HG02973 (cell line): Measurements from ENCODE around the gene GEMIN7.
A peak's percentile ranks its signal among the peaks of the same experiment; 100 is the strongest.

Source experiments
- ATAC-seq: cut with Tn5 transposase; IDR thresholded peaks from one replicate; pipeline ENCODE4 v1.9.1; 2021; ENCODE audit warnings: moderate library complexity; ENCODE audit not compliant: unreplicated experiment

GEMIN7 gene

DNA sequence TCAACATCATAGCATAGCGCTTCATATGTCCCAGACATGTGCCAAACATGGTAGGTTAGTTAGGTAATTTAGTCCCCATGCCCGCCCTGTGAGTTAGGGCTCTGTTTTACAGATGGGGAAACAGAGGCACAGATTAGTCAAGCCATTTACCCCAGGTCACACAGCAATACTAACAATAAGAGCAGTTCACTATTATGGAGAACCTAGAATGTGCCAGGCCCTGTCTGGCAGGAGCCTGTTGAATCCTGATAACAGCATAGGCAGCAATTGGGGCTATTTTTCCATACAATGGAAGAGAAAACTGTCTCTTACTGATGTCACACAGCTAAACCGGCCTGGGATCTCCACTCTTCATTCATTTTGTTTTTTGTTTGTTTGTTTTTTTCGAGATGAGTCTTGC, 7.4 kb downstream of the GEMIN7 start:
- ATAC-seq: no peak

DNA sequence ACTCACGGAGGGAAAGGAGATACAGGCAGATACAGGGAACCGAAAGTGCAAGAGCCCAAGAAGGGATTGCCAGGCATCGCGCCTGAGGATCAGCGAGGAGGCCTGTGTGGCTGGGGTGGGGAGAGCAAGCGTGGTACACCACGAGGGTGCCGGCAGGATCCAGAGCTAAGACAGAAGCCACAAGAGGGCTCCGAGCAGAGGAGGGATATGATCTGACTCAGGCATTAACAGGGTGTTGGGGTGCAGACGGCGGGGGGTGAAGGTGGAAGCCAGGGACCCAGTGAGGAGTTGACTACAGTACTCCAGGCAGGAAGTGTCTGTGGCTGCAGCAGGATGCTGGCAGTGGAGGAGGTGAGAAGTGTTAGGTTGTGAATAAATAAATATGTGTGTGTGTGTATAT, 8.5 kb downstream of the GEMIN7 start:
- ATAC-seq: no peak

DNA sequence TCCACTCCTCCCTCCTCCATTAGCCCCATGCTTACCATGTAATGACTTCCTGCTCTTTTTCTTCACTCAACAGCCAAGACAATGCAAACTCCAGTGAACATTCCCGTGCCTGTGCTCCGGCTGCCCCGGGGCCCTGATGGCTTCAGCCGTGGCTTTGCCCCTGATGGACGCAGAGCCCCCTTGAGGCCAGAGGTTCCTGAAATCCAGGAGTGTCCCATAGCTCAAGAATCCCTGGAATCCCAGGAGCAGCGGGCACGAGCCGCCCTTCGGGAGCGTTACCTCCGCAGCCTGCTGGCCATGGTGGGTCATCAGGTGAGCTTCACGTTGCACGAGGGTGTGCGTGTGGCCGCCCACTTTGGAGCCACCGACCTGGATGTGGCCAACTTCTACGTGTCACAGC, 11.0 kb downstream of the GEMIN7 start:
- ATAC-seq: no peak

DNA sequence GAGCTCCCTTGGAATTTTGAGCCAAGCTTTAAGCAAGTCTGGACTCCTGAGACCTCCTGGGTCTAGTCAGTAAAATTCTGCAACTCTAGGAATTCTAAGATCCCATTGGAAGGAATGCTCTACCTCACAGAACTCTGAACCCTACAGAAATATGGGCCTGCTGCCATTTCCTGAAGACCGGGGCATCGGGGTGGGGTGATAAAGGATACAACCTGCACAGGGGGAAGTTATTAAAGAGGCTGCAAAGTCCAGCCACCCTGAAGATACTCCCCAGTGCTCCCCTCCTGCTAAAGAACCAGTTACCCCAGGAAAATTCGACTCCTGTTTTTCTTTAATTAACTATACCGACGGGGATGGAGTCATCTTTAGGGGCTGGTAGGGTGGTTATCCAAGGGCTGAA, 11.5 kb downstream of the GEMIN7 start:
- ATAC-seq: no peak

DNA sequence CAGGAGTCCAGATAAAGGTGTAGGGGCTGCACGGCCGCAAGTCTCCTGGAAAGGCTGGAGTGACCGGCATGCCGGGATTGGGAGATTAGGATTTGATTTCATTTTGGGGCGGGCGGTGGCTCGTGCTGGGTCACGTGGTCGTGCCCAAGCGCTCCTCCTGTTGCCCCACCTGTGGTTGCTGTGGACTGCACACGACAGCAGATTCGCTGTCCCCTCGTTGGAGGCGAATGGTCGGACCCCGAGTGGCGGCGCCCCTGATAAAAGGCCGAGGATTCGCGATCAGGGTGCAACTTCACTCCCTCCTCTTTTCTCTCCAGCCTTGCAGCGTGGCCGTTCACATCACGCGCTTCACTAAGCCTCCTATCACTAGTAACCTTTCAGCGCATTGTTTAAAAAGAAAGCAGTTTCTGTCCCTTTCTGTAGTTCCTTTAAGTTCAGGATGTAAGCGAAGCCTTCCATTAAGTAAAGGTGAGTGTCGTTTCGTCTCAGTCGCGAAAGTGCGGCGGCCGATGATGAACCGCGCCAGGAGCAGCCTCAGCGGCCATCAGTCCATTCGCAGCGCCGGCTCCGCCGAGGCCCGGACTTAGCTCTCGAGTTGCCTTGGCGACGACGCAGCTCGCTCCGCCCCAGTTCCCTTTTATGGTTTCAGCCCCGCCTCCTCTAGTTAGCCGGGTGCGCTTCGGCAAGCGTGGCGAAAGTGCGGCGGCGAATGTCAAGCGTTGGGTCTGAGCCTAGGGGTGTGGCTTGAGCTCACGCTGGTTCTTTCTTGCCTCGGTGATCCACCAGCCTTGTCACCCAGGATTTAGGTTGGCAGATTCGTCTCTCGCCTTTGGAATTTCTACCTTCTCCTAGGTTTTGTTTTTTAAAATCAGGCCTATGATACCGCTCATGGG, 12.2 kb downstream of the GEMIN7 start:
- ATAC-seq: peak; percentile 49

DNA sequence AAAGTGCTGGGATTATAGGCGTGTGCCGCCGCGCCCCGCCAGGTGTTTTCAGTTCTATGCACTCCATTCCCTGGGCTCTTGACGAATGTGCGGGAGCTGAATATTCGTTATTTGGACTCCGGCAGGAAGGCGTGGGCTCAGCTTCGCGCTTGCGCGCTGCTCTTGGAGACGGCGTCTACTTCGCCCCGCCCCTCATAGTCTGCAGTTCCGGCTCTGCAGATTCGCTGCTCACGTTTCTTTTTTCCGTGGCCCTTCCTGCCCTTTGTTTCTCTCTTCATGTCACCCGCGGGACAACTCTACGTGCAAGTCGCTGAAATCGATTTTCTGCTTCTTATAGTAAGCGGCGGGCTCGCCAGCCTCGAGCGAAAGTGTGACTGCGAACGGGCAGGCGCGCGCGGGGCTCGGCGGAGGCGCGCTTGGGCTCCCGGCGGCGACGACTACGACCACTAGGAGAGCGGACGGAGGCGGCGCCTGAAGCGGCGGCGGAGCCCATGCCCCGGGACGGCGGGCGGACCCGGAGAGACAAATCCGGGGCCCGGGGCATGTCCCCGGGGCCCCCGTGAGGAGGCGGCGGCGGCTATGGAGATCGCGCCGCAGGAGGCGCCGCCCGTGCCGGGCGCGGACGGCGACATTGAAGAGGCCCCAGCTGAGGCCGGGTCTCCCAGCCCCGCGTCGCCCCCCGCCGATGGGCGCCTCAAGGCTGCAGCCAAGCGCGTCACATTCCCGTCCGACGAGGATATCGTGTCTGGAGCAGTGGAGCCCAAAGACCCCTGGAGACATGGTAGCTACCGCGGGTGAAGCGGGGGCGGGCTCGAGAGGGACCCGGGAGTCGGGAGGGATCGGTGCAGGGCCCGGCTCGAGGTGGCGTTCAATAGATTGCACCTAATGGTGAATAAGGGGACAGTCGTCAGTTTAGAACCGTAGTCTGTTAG, 14.0 kb downstream of the GEMIN7 start, which contains the start of gene PPP1R37:
PPP1R37 (plus strand) TSS at position 433 of the 932 bp plus-strand sequence; CDS start at position 580, 147 bp downstream.
- ATAC-seq: peak; percentile 43

DNA sequence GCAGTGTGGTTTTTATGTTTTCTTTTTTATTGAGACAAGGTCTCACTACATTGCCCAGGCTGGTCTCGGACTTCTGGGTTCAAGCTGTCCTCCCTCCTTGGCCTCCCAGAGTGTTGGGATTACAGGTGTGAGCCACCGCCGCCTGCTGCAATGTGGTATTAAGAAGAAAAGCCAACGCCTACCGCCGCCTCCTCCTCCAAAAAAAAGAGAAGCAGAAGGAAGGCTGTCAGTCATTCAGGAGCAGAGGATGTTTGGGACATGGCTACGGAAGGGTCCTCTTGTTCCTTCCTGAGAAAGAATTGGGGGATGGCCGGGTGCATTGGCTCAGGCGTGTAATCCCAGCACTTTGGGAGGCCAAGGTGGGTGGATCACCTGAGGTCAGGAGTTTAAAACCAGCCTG, 15.1 kb downstream of the GEMIN7 start:
- no peak for ATAC-seq

DNA sequence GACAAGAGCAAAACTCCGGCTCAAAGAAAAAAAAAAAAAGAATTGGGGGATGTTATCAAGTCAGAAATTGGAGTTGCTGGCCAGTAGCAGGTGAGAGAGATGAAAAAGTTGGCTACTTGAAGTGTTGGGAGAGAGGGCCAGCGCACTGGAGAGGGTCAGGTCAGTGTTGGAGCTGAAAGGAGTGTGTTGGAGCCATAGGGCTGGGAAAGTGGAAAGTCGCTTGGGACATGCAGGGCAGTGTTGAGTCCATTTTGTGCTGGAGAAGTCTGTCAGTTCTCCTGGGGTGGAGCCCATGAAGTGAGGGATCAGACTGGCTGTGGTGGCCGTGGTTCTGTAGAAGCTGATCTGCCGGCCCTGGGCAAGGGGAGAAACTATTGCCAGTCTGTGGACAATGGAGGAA, 15.6 kb downstream of the GEMIN7 start:
- ATAC-seq: no peak

DNA sequence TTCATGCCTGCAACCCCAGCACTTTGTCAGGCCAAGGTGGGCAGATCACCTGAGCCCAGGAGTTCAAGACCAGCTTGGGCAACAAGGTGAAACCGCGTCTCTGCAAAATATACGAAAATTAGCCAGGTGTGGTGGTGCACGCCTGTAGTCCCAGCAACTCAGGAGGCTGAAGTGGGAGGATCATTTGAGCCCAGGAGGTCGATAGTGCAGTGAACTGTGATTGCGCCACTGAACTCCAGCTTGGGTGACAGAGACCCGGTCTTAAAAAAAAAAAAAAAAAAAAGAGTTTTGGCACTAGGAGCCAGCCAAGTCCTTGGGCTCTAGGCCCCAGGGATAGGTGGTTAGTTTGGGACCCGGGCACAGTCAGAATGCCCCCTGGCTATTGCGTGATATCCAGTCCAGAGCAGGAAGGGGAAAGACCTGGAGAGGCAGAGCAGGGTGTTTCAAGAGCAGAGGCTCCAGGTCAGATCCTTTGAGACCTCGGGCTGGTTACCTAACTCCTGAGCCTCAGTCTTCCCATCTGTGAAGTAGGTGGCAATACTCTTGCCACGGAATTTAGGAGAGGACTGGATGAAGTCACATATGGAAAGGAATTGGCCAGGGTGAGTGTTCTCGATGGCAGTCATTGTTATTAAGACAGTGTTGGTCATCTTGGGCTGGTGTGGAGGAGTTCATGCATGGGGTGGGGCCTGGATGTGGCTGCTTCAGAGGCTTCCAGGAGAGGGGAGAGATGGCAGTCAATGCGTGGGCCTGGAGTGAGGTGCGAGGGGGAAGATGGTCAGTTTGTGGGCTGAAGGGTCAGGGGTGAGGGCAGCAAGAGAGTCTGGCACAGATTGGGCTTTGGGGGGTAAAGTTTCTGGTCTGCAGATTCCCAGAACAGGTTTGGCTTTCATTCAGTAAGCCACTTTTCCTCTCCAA, 16.7 kb downstream of the GEMIN7 start:
- ATAC-seq: no peak

DNA sequence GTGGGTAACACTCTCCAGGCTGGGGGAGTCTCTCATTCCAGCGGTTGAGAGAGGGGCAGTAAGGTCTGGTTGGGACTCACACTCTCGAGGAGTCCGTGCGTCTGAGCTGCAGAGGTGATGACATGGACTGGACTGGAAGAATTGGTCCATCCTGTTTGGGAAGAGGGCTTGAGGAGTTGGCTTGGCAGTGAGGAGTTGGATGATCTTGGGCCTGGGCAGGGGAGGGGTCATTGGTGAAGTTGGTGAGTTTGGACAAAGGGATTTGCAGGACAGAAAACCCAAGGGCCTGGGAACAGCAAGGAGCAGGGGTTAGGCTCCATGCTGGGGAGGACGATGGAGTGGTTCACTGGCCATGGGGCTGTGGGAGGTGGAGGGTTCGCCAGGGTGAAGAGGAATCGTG, 17.6 kb downstream of the GEMIN7 start:
- no peak for ATAC-seq

DNA sequence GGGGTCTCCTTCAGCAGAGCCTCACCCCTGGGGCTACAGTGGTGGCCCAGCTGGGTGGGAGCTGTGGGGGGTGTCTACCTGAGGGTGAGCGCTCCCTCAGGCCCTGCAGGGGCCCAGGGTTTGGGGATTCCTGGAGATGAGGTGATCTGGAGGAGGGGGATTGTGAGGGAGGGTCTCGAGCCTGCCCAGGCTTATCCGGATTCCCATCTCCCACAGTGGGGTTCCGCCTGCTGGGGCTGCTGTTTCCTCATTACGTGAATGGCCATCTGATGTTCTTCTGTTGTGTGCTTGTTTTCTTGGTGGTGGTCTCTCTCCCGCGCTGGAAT, 18.4 kb downstream of the GEMIN7 start:
- ATAC-seq: no peak

DNA sequence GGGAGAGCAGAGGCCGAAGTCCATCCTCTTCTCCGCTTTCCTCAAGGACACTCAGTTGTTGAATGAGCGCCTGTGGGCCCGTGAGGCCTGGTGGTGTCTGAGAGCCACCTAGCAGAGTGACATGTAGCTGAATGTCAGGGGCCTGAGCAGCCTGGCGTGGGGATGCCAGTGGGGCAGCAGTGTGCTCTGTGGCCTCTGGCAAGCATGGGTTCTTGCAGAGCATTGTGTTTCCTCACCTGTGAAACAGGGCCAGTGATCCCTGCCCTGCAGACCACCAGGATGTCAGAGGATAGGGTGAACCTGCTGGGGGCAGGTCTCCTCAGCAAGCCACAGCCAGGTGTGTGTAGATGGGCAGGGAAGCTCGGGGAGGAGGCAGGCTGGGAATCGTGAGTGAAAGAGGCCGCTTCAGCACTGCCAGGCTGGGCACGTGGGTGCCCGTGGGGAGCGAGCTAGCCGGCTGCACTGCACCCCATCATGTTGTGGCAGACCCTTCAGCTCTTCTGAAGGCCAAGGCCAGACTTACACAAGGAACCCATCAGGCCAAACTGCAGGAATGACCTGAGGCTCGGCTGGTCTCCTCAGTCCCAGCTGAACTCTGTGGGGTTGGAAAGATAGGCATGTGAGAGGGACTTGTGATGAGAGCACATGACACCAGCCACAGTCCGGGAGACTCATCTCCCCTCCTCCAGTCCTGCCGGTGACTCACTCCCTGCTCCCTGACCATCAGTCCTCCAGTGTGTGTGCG, 18.9 kb downstream of the GEMIN7 start:
- no peak for ATAC-seq

DNA sequence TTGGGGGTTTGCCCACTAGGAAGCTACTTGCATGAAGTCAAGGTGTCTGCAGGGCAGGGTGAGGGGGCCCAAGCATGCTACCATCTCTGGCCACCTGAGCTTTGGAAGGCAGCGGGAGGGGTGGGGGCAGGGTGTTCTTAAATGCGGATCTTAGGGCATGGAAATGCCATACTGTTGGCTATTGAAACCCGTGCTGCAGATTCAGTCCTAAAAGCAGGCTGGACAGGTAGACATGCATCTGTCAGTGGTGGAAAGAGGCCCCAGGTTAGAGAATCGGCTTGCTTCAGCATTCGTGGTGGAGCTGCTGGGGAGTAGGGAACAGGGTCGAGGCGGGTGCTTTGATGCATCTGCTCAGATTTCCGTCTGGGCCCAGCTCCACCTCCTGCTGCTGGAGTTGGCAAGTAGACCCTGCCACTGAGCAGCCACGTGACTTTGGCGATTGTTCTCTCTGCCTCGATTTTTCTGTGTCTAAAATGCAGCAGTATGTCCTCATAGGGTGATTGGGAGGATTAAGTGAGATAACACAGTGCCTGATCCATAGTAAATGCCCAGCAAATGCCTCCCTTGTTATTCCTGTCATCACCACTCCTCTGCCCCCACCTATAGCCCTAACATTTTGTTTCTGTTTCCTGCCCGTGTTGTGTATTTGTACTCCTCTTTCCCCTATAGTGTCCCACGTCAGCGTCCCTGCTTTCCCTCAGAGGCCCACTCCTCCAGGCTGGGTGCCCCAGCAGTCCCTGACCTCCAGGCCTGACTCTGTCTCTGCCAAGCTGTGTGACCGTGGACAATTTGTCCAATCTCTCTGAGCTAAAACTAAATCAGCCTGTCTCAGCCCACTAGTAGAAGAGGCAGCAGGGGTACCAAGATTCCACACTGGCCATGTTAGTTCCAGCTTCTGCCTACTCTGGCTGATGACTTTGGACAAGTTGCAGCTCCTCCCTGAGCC, 19.7 kb downstream of the GEMIN7 start:
- ATAC-seq: no peak

DNA sequence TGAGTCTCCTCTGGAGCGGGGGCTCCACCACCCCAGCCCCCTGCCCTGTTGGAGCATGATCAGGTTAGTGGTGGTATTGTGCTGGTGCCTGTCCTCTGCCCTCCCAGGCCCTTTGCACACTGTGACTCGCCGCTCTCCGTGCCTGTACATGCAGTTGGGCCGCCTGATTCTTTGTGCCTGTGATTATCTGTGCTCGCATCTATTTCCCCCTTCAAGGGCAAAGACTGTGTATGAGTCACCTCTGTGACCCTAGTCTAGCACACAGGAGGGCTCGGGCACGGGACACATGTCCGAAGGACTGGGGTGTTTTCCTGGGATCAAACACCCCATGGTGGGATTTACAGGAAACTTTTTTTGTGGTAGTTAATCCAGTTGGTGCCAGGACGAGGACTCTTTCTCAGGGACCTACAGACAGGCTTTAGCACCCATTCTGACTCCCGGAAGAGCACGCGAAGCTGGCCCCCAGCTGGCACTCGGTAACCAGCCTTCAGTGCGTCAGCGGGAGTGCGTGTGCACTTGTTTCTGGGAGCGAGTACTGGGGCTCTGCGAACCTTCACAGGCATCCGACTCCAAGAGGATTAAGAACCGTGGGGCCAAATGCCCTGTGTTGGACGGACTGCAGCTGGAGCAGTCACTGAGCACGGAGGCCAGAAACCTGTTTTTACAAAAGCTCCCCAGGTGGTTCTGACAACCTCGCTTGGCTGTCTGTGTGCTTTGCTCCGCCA, 20.6 kb downstream of the GEMIN7 start:
- no peak for ATAC-seq

DNA sequence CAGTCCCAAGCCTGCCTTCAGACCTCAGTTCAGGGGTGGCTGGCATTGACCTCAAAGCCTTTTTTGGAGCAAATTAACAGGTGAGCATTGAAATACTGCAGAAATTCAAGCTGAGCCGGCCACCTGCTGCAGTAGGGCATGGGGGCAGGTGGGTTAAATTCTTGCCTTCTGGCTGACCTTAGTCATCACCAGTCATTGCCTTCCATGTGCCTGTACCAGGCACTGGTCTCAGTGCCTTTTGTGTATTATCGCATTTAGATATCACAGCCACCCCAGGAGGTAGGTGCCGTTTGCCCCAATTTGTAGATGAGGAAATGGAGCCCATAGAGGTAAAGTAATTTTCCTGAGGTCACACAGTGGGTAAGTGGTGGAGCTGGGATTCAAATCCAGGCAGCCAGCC, 21.1 kb downstream of the GEMIN7 start:
- no peak for ATAC-seq

DNA sequence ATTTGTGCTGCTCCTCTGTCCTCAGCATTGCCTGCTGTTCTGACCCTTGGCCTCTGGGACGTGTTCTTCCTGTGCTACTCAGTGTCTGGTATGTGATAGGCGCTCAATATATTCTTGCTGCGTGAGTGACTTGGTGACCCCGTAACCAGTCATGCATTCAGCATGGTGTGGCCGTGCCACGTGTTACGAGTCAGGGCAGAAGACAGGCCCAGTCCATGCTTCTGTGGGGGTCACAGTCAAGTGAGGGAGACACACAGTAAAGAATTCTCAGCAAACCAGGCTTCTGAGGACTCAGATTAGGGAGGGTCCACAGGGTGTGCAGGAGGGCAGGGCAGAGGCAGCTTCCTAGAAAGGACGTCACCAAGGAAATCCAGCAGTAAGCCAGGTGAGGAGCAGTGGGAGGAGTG, 21.8 kb downstream of the GEMIN7 start:
- no peak for ATAC-seq

DNA sequence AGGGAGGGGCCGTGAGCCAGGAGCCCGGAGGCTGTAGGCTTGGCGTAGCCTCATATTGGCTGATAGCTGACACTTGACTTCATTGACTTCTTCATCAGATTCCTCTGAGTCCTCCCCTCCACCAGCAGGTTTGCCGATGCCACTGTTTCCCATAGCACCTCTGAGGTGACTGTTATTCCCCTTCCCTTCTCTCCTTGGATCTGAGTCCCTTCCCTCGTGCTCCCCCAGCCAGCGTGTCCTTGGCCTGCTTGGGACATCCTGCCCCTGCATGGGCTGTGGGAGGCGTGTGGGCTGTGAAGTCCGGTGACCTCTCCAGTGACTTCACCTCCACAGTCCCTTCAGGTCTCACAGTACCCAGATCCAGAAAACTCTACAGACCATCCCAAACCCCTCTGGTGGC, 22.7 kb downstream of the GEMIN7 start:
- ATAC-seq: no peak

DNA sequence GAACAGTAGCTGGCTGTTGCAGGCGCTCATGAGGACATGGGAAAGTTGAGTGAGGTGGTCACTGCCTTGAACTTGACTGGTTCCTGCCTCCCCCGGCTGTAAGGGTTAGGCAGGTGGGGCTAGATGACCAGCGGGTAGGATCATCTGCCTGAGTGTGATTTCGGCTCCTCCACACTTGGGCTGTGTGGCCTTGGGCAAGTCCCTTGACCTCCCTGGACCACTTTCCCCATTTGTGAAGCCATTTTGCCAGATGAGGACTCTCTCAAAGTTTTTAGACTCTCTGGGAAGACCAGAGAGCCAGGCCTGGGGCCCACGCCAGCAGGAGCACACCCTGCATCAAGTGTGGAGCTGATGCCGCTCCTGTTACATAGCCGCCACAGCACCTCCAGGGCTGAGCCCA, 23.4 kb downstream of the GEMIN7 start:
- ATAC-seq: no peak

DNA sequence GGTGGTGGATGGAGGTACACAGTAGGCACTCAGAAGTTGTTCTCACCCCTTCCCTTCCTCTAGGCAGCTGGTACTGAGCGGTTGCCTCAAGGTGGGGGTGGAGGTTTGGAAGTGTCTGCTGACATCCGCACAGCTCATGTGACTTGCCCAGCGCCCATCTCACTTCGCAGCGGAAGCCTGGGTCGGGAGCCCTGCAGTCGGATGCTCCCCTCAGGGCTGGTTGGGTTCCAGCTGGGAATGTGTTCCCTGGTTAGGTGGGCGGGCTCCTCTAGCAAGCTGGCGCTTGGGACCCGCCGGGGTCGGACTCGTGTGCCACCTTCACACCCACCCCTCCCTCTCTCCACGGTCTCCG, 24.1 kb downstream of the GEMIN7 start:
- no peak for ATAC-seq
